Endothelial cell of hepatic sinusoid (primary cell): ENCODE results near the gene MACROH2A1.
"Not testable (repeated sequence)": the region's sequence is repeated elsewhere in the genome, so short reads cannot be mapped to it uniquely, and the experiment has no call there.

Source experiments
- in situ Hi-C: cut with HindIII; loops from 2 replicates; pipeline ENCODE4 v1.10.0; 2017; ENCODE audit warnings: low sequenced_read_pairs

The MACROH2A1 gene

GRCh38 chr5:135379046-135379654 lies 19.9 kb downstream of the MACROH2A1 start:
- in situ Hi-C loops = no loop called here

DNA sequence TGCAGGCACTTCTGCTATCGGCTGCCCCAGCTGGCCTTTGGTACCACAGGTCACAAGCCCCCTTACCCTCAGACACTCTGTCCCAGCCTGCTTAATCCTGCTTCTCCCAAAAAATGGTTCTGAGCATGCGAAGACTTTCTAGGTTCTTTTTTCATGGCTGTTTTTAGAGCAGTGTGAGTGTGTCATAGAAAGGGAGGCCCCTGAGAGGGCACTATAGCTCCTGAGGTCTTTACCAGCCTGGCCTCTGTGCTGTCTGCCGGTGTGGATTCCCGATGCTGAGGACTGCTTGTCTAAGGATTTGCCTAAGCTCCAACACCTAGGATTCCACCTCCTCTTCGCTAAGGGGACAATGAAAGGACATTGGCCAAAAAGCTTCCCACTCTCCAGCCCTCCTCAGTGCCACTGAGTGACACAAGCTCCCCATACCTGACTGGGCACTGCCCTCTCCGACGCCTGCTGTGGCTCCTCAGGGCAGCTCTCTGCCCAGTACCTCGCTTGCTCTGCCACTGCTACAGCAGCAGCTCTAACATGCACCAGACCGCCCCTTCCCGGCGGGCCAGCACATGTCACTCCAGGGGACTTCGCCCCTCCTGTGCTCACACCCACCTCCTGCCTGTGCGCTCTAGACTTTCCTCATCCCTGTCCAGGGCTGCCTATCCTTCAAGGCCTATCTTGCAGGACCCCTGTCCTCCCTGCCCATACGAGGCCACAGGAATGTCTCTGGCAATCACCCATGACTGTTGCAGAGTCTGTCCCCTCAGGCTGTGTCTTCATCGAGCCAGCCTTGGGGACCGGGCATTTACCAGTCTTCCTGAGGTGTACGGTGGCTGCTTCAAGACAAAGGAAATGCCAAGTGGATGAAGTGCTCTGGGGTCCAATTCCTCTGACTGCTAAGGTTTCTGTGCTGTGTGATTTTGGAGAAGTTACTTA lies 21.0 kb downstream of the MACROH2A1 start:
- in situ Hi-C loops = no loop called here

DNA sequence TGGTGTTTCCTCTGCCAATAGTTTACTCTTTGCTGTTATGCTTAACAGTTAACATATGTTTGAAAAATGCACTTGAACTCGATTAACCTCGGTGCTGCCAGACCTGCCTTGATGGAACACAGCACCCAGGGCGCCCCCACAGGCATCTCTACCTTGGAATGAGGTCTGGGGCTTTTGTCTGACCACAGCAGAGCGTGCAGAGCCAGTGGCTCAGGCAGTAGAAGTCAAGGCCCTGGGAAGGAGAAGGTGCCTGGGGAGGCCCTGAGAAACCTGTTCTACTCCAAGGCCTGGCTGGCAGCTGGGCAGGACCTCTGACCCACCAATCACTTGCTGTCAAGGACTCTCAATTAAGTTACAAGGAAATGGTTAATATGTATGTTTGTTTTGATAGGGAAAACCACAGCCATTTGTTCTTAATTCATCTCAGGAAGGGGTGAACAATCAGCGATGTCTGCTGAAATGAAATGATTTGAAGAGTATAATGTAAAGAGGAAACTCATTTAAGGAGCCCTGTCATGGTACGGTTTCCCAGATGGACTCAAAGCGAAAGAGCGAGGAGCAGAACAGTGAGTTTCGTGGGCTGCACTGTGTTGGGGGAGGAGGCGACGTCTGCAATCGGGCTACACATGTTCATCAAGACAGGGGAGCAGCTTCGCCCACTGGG lies 21.9 kb downstream of the MACROH2A1 start:
- in situ Hi-C loops = no loop called here

DNA sequence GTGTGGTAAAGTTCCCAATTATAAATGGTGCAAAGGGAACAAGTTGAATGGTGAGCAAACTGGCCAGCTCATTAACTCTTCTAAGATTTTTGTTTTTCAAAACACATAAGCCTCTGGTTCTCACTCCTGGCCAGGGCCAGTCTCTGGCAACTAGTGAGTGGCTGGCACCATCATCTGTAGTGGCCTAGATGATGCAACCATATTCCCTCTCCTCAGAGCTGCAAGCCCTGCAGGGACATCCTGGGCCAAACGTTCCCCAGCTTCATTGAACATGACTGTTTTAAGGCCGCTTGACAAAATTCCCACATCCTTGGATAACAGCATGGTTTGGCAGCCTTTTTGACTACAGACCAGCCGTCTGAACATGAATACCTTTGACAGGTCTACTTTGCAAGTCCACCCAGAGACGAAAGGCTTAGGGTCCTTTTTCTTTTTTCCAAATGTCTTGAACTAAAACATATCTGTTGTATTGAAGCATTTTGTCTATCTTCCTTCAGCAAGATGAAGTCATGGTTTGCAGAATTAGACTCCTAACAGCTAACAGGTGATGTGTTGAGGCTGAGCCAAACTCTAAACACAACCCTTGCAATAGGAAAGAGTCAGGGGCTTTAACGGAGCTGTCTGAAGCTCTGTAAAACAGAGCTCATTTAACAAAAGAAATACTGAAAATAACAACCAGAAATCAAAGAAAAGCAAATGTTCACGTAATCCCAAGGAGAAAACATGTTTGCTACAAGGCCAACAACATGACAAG lies 23.8 kb downstream of the MACROH2A1 start:
- in situ Hi-C loops = no loop called here

- in situ Hi-C loops = no loop called here
These were observed 25.1 kb downstream of the MACROH2A1 start for GRCh38 chr5:135373736-135374515.

- in situ Hi-C loops = no loop called here
These were observed 26.2 kb downstream of the MACROH2A1 start for GRCh38 chr5:135372654-135373381.

DNA sequence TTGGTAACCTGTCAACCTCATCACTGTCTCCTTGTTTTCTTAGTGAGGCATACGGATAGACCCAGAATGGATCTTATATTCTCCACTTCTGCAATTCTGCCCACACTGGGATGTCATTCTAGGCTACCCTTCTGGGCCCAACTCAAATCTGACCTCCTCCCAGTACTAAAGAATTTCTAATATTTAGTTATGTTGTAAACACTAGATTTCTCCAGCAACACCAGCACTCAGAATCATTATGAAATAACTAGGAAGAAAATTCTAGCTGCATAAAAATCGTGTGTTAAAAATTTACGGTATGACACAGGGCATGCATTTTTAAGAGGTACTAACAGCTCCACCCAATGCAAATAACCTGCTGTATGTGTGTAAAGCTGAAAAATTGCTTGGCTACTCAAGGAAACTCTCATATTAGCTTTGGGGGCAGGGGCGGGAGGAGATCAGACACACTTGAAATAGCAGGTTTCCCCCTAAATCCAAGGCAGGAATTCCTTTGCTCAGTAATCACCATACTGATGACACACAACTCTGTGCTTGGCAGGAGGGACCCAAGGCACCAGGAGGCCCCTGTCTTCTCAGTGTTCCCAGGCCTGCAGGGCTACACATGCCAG lies 27.3 kb downstream of the MACROH2A1 start:
- in situ Hi-C loops = no loop called here

GRCh38 chr5:135369952-135370351 lies 29.1 kb downstream of the MACROH2A1 start:
- in situ Hi-C loops = no loop called here

DNA sequence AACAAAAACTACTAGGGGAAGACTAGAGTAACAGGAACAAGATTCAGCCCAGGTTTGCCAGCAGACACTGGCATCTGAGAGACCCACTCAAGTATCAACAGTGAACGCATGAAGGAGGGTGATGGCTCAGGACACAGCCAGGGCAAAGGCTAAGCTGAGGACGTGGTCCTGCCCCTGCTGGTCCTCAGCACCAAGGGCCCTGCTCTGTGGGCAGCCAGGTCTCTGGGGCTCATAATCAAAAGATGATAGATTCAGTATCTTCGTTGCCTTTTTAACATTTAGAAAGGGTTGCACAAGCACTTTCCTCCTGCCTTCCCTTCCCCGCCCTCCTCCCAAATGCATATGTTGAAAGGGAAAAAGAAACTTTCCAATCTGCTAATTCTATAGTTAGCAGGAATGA lies 31.5 kb downstream of the MACROH2A1 start:
- in situ Hi-C loops = no loop called here

GRCh38 chr5:135367076-135367475 lies 32.0 kb downstream of the MACROH2A1 start:
- in situ Hi-C loops = no loop called here

DNA sequence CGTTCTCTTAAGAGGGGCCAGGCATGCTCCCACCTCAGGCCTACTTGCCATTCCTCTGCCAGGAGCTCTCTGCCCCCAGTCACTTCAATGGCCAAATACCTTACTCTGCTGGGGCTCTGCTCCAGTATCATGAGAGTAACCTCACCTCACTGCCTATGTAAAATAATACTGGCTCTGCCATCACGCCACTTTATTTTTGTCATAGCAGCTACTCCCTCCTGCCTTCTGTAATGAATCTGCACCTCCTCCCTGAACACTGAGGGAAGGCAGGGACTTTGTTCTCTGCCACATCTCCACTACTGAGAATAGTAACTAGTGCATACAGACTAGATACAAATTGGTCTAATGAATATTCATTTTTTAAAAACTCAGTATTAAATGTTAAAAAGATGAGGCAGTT lies 33.8 kb downstream of the MACROH2A1 start:
- in situ Hi-C loops = no loop called here

DNA sequence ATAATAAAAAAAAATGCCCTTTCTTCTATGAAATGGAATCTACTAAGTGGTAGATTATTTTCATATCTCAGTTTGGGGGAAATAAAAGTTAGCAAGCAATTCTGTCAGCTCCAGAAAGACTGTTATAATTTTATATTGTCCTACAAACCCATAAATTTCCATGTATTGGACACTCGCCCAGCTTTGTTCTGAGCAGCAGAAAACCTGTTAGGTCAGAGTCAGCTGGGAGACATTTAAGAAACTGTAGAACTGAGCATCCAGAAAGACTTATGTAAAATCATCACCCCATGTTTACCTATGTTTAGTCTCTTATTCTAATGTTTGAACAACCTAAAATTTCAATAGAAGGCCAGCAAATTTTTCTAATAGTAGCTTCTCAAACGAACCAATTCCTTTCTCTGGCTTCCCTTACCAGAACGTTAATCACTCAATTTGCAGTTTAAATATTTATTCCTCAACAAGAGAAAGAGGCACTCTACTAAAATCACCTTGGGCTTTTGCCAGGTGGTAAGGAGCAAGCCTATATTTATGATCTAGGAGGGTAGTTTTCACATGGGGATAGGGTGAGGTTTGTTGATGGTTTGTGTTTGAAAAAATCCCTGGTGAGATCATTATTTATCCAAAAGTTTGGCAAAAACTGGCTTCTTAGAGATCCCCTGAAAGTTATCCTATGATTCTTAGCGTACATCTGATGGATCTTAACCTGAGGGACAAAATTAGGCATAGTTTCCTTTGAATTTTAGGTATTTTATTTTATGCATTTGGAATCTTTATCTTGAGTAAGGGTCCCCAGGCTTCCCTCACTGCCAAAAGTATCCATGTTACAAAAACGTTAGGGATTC lies 34.4 kb downstream of the MACROH2A1 start:
- in situ Hi-C loops = no loop called here

DNA sequence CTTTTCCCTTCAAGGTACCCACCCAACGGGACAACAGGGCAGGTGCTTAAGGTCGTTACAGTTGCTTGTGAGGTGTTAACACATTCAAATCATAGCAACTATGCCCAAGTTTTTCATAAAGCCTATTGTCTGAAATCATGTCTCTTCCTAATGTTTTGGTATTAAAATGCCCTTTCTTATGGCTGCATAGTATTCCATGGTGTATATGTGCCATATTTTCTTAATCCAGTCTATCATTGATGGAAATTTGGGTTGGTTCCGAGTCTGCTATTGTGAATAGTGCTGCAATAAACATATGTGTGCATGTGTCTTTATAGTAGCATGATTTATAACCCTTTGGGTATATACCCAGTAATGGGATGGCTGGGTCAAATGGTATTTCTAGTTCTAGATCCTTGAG lies 35.7 kb downstream of the MACROH2A1 start:
- in situ Hi-C loops = not testable (repeated sequence)

- in situ Hi-C loops = no loop called here
These were observed 36.9 kb downstream of the MACROH2A1 start for GRCh38 chr5:135362102-135362501.

GRCh38 chr5:135360278-135361274 lies 38.5 kb downstream of the MACROH2A1 start:
- in situ Hi-C loops = no loop called here

GRCh38 chr5:135359374-135360165 lies 39.5 kb downstream of the MACROH2A1 start:
- in situ Hi-C loops = no loop called here
